SK-N-SH (cell line): Measurements from ENCODE around the gene LTBP1. TPM values are rescaled to one million over a fixed set of nuclear protein-coding genes. Genes with fewer than 3 reads are reported as not detected.
"Not testable (repeated sequence)": the region's sequence is repeated elsewhere in the genome, so short reads cannot be mapped to it uniquely, and the experiment has no call there.

Source experiments
- CTCF ChIA-PET: fragments of 300-600, 350-600 bp; formaldehyde crosslinking; extraction: SDS; loops from one replicate; lab custom pipeline; 2021; lab: Yijun Ruan, JAX
- POLR2A ChIA-PET: fragments of 350-600 bp; sonication (Branson Sonifier 250); formaldehyde crosslinking; extraction: SDS; loops from one replicate; lab custom pipeline; 2020; ENCODE audit warnings: antibody characterized with exemption, inconsistent platforms; lab: Yijun Ruan, JAX
- DNase-seq: peaks from one replicate; pipeline ENCODE4 v3.0.0; 2012
- H2AFZ ChIP-seq: fragments of 200-600 bp; sonication (generic); 2 replicates; pipeline ENCODE4 v1.8.1; 2016; ENCODE audit warnings: antibody characterized with exemption, mild to moderate bottlenecking, low read depth
- H3F3A ChIP-seq: fragments of 200-600 bp; sonication (generic); replicated peaks from 2 replicates; pipeline ENCODE3; 2016; ENCODE audit warnings: antibody characterized with exemption, mild to moderate bottlenecking; ENCODE audit not compliant: insufficient read depth
- H3K27ac ChIP-seq, 2 experiments: fragments of 200-500 bp in 1 of 2; fragments of 200-600 bp in 1 of 2; sonication (Bioruptor generic) in 1 of 2; sonication (generic), shearing (Covaris generic) in 1 of 2; 2 replicates each; pipeline versions ENCODE4 v1.5.1 to v1.6.1; 2014 to 2016; ENCODE audit warnings: low read depth in 2 of 2, inconsistent platforms in 1 of 2, low read length in 1 of 2, mild to moderate bottlenecking in 1 of 2, mixed read lengths in 1 of 2
- H3K27me3 ChIP-seq: fragments of 200-600 bp; sonication (generic), shearing (Covaris generic); 2 replicates; pipeline ENCODE4 v1.6.1; 2016; ENCODE audit warnings: mixed run types; ENCODE audit not compliant: insufficient read depth
- H3K36me3 ChIP-seq, 2 experiments: fragments of 200-500 bp in 1 of 2; fragments of 200-600 bp in 1 of 2; sonication (Bioruptor generic) in 1 of 2; sonication (generic) in 1 of 2; replicated peaks in 1 of 2; 2 replicates each; pipeline versions ENCODE3 to v1.5.1; 2014 to 2016; ENCODE audit warnings: low read length in 1 of 2, mild to moderate bottlenecking in 1 of 2; ENCODE audit not compliant: insufficient read depth in 2 of 2, control insufficient read depth in 1 of 2
- H3K4me1 ChIP-seq, 2 experiments: fragments of 200-500 bp in 1 of 2; fragments of 200-600 bp in 1 of 2; sonication (Bioruptor generic) in 1 of 2; sonication (generic), shearing (Covaris generic) in 1 of 2; 2 replicates each; pipeline versions ENCODE4 v1.5.1 to v1.6.1; 2014 to 2016; ENCODE audit warnings: low read depth in 1 of 2, low read length in 1 of 2, mixed run types in 1 of 2; ENCODE audit not compliant: insufficient read depth in 2 of 2, control insufficient read depth in 1 of 2
- H3K4me2 ChIP-seq: fragments of 200-600 bp; sonication (generic), shearing (Covaris generic); 2 replicates; pipeline ENCODE4 v1.6.1; 2017; ENCODE audit warnings: mixed run types
- H3K4me3 ChIP-seq, 2 experiments: fragments of 200-500 bp in 1 of 2; fragments of 200-600 bp in 1 of 2; sonication (Bioruptor generic) in 1 of 2; sonication (generic), shearing (Covaris generic) in 1 of 2; 2 replicates each; pipeline versions ENCODE4 v1.5.1 to v1.8.1; 2014 to 2016; ENCODE audit warnings: low read depth in 2 of 2, inconsistent platforms in 1 of 2, low read length in 1 of 2, mild to moderate bottlenecking in 1 of 2, mixed read lengths in 1 of 2, moderate library complexity in 1 of 2
- H3K79me2 ChIP-seq: fragments of 200-600 bp; sonication (generic); 2 replicates; pipeline ENCODE4 v1.8.1; 2017; ENCODE audit warnings: mild to moderate bottlenecking; ENCODE audit not compliant: insufficient read depth
- H3K9ac ChIP-seq: fragments of 200-600 bp; sonication (generic); 2 replicates; pipeline ENCODE4 v1.6.1; 2017; ENCODE audit warnings: mixed run types
- H3K9me2 ChIP-seq: fragments of 200-600 bp; sonication (generic); 2 replicates; pipeline ENCODE4 v1.6.1; 2017; ENCODE audit warnings: mixed run types
- H3K9me3 ChIP-seq: fragments of 200-600 bp; sonication (generic); 2 replicates; pipeline ENCODE4 v1.6.1; 2017; ENCODE audit warnings: mixed run types, mild to moderate bottlenecking, moderate library complexity
- H4K20me1 ChIP-seq: fragments of 200-600 bp; sonication (generic); 2 replicates; pipeline ENCODE4 v1.6.1; 2017; ENCODE audit warnings: mild to moderate bottlenecking, mixed run types; ENCODE audit not compliant: insufficient read depth
- EZH2phosphoT487 ChIP-seq: fragments of 200-600 bp; sonication (generic); IDR thresholded peaks from 2 replicates; pipeline ENCODE4 v1.6.1; 2017; ENCODE audit warnings: low read depth, mixed run types, mild to moderate bottlenecking, antibody characterized with exemption, moderate library complexity, borderline replicate concordance
- FOSL2 ChIP-seq: IDR thresholded peaks from 2 replicates; pipeline ENCODE4 v1.4.0; 2012; ENCODE audit warnings: low read depth, mild to moderate bottlenecking, moderate library complexity, borderline replicate concordance
- FOXM1 ChIP-seq: IDR thresholded peaks from 2 replicates; pipeline ENCODE4 v1.4.0; 2012; ENCODE audit warnings: low read depth, mild to moderate bottlenecking
- GABPA ChIP-seq: IDR thresholded peaks from 2 replicates; pipeline ENCODE4 v1.4.0; 2012; ENCODE audit warnings: low read depth, mild to moderate bottlenecking
- JUND ChIP-seq: IDR thresholded peaks from 2 replicates; pipeline ENCODE4 v1.4.0; 2012
- MEF2A ChIP-seq: IDR thresholded peaks from 2 replicates; pipeline ENCODE4 v1.4.0; 2012; ENCODE audit warnings: low read depth, borderline replicate concordance
- NRF1 ChIP-seq: IDR thresholded peaks from 2 replicates; pipeline ENCODE4 v1.6.1; 2012; ENCODE audit warnings: low read depth, mild to moderate bottlenecking, low read length
- RFX5 ChIP-seq: IDR thresholded peaks from 2 replicates; pipeline ENCODE4 v1.6.1; 2012; ENCODE audit warnings: mild to moderate bottlenecking, improper control_type of control experiment, low read length
- RXRA ChIP-seq: IDR thresholded peaks from 2 replicates; pipeline ENCODE4 v1.4.0; 2012; ENCODE audit warnings: low read depth, mild to moderate bottlenecking, borderline replicate concordance
- SIN3A ChIP-seq: IDR thresholded peaks from 2 replicates; pipeline ENCODE4 v1.6.1; 2012; ENCODE audit warnings: low read depth, mild to moderate bottlenecking, low read length, moderate library complexity, borderline replicate concordance
- TCF12 ChIP-seq: IDR thresholded peaks from 2 replicates; pipeline ENCODE4 v1.4.0; 2012
- TEAD4 ChIP-seq: IDR thresholded peaks from 2 replicates; pipeline ENCODE4 v1.4.0; 2012; ENCODE audit warnings: mild to moderate bottlenecking, borderline replicate concordance; ENCODE audit not compliant: insufficient read depth
- WGBS: methylation state at CpG from one replicate; pipeline ENCODE4 v1.1.6; 2017; ENCODE audit warnings: low lambda C conversion rate; 5-methylcytosine and 5-hydroxymethylcytosine counted together
- polyA plus RNA-seq, 3 experiments: library from polyadenylated mRNA; depleted of rRNA; stranded (reverse); fragments of >200 nt; gene quantifications; 2 replicates each; pipeline ENCODE4 v1.2.3, GENCODE V29; 2012
- TF ChIP-seq, protein P1 (sequence below): fragments of 200-600 bp; sonication (generic); IDR thresholded peaks from 2 replicates; pipeline ENCODE4 v1.6.1; 2017; ENCODE audit warnings: antibody characterized with exemption, mild to moderate bottlenecking, moderate library complexity
- TF ChIP-seq, protein P2 (sequence below): IDR thresholded peaks from 2 replicates; pipeline ENCODE4 v1.6.1; 2012; ENCODE audit warnings: mild to moderate bottlenecking, low read depth, low read length, moderate library complexity
- TF ChIP-seq, protein P3 (sequence below): fragments of 150-350 bp; IDR thresholded peaks from 2 replicates; pipeline ENCODE4 v1.6.1; 2016; ENCODE audit warnings: mild to moderate bottlenecking, low read depth, low read length
- TF ChIP-seq, protein P4 (sequence below): IDR thresholded peaks from 2 replicates; pipeline ENCODE4; 2012

Gene LTBP1
- polyA plus RNA-seq, 1 of the 3 experiments (the other 2 are of a cell fraction): 467 TPM

DNA sequence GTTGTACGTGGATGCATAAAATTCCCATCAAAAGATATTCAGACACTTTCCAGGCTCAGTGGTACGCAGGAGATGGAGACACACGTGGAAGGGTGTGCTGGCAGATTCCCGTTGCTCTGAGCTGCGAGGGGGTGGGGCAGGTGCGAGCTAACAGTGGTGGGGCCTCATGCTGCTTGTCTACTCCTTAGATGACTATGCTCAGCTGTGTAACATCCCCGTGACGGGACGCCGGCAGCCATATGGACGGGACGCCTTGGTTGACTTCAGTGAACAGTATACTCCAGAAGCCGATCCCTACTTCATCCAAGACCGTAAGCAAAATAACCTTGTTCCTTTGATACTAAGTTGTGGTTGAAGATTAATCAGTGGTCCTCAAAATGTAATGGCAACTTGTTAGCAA, 442.2 kb downstream of the LTBP1 start (continued):
- TF ChIP-seq, protein P1, sequence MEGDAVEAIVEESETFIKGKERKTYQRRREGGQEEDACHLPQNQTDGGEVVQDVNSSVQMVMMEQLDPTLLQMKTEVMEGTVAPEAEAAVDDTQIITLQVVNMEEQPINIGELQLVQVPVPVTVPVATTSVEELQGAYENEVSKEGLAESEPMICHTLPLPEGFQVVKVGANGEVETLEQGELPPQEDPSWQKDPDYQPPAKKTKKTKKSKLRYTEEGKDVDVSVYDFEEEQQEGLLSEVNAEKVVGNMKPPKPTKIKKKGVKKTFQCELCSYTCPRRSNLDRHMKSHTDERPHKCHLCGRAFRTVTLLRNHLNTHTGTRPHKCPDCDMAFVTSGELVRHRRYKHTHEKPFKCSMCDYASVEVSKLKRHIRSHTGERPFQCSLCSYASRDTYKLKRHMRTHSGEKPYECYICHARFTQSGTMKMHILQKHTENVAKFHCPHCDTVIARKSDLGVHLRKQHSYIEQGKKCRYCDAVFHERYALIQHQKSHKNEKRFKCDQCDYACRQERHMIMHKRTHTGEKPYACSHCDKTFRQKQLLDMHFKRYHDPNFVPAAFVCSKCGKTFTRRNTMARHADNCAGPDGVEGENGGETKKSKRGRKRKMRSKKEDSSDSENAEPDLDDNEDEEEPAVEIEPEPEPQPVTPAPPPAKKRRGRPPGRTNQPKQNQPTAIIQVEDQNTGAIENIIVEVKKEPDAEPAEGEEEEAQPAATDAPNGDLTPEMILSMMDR: no peak

DNA sequence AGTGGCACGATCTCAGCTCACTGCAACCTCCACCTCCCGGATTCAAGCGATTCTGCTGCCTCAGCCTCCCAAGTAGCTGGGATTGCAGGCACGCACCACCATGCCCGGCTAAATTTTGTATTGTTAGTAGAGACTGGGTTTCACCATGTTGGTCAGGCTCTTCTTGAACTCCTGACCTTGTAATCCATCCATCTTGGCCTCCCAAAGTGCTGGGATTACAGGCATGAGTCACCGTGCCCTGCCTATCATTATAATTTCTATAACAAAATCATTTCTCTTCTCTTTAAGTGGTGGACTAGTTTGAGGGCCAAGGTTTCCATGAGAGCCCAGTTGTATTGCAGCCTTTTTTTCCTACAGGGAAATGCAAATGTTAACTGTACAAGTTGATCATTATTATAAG, 442.9 kb downstream of the LTBP1 start:
- CTCF ChIA-PET: interaction anchor here (1.2 kb wide), 1 partner anchor 32 kb away, joined by 3 read pairs; no protein-coding TSS in a partner anchor
- POLR2A ChIA-PET, DNase-seq: not testable (repeated sequence)

DNA sequence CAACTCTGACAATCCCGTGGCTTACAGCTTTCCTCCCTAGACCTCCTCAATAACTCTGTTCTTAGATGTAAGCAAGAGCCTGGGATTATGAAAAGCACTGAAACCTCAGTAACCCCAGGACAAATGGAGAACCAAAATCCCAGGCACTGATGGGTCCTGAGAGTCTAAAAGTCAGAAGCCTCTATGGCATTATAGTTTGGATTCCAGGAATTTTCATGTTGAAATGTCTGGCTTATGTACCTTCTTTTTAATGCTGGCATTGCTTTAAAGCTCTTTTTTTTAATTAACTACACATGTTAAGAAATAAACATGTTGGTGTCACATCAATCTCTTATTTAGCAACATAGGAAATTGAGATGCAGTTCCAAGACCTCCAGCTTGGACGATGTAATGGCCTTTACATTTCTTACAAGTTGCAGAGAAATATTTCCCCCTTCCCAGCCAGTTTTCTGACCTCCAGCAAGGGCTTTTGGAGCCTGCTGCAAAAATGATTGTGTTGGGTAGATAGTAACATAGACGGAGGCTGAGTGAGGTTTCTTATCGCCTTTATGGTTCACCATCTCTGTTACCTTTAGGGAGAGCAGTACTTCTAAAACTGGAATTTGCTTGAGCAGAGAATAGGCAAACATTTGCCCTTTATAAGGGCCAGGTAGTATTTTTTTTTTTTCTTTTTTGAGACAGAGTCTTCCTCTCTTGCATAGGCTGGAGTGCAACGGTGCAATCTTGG, 444.9 kb downstream of the LTBP1 start:
- DNase-seq: no peak
- H4K20me1 ChIP-seq: no peaks in the 10 kb centered on the region
- H3K4me2 ChIP-seq: no peak overlapping the region
- ChIA-PET CTCF (interaction anchor here (1.7 kb wide), 1 partner anchor 12 kb away, joined by 6 read pairs; no protein-coding TSS in a partner anchor), POLR2A (no interaction called here)
- H3F3A ChIP-seq: peaks cover 16% of the 10 kb centered on the region
- no peaks in the 10 kb centered on the region for H3K9me3 ChIP-seq
- peak overlapping the region; percentile 37 to 71; a peak in 2 of 4 replicates for H3K27ac ChIP-seq
- H3K79me2 ChIP-seq: peaks cover 16% of the 10 kb centered on the region; the same call in 1 of the 2 replicates
- WGBS: 39% methylated on average over 5 of the region's 5 CpGs
- H3K4me3 ChIP-seq: no peak overlapping the region
- H3K9ac ChIP-seq: no peak overlapping the region
- no peak overlapping the region for H2AFZ ChIP-seq
- no peaks in the 10 kb centered on the region; a peak in 1 of 4 replicates for H3K4me1 ChIP-seq
- no peaks in the 10 kb centered on the region for H3K27me3 ChIP-seq
- no peaks in the 10 kb centered on the region for H3K9me2 ChIP-seq
- peaks cover 2 to 32% of the 10 kb centered on the region in 2 experiments for H3K36me3 ChIP-seq
- peak; percentile 58 for TF ChIP-seq TCF12
- no peak for TF ChIP-seq EZH2phosphoT487
- no peak for TF ChIP-seq TEAD4
- TF ChIP-seq SIN3A: no peak
- no peak for TF ChIP-seq FOXM1
- no peak for TF ChIP-seq FOSL2
- 0 out of 2 replicates have a peak, but pooled peaks have one; percentile 6 for TF ChIP-seq JUND
- TF ChIP-seq, protein P2, sequence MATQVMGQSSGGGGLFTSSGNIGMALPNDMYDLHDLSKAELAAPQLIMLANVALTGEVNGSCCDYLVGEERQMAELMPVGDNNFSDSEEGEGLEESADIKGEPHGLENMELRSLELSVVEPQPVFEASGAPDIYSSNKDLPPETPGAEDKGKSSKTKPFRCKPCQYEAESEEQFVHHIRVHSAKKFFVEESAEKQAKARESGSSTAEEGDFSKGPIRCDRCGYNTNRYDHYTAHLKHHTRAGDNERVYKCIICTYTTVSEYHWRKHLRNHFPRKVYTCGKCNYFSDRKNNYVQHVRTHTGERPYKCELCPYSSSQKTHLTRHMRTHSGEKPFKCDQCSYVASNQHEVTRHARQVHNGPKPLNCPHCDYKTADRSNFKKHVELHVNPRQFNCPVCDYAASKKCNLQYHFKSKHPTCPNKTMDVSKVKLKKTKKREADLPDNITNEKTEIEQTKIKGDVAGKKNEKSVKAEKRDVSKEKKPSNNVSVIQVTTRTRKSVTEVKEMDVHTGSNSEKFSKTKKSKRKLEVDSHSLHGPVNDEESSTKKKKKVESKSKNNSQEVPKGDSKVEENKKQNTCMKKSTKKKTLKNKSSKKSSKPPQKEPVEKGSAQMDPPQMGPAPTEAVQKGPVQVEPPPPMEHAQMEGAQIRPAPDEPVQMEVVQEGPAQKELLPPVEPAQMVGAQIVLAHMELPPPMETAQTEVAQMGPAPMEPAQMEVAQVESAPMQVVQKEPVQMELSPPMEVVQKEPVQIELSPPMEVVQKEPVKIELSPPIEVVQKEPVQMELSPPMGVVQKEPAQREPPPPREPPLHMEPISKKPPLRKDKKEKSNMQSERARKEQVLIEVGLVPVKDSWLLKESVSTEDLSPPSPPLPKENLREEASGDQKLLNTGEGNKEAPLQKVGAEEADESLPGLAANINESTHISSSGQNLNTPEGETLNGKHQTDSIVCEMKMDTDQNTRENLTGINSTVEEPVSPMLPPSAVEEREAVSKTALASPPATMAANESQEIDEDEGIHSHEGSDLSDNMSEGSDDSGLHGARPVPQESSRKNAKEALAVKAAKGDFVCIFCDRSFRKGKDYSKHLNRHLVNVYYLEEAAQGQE: no peak
- TF ChIP-seq MEF2A: no peak
- no peak for TF ChIP-seq GABPA
- no peak for TF ChIP-seq NRF1
- TF ChIP-seq, protein P3, sequence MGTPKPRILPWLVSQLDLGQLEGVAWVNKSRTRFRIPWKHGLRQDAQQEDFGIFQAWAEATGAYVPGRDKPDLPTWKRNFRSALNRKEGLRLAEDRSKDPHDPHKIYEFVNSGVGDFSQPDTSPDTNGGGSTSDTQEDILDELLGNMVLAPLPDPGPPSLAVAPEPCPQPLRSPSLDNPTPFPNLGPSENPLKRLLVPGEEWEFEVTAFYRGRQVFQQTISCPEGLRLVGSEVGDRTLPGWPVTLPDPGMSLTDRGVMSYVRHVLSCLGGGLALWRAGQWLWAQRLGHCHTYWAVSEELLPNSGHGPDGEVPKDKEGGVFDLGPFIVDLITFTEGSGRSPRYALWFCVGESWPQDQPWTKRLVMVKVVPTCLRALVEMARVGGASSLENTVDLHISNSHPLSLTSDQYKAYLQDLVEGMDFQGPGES: no peak
- TF ChIP-seq RFX5: no peak

More for the DNA sequence above, 442.9 kb downstream of the LTBP1 start:
- H3K9me3 ChIP-seq, H3K4me3 ChIP-seq, H3K9me2 ChIP-seq, H3K4me2 ChIP-seq, H3K27me3 ChIP-seq, H3K4me1 ChIP-seq, H2AFZ ChIP-seq, H3K9ac ChIP-seq, H3K79me2 ChIP-seq, H4K20me1 ChIP-seq: not testable (repeated sequence)
- TF ChIP-seq FOSL2 (peak; percentile 29; the same call in 1 of the 2 replicates), RXRA (peak; percentile 63; the same call in 1 of the 2 replicates), JUND (peak; percentile 33; the same call in 1 of the 2 replicates)
- TF ChIP-seq, protein P4, sequence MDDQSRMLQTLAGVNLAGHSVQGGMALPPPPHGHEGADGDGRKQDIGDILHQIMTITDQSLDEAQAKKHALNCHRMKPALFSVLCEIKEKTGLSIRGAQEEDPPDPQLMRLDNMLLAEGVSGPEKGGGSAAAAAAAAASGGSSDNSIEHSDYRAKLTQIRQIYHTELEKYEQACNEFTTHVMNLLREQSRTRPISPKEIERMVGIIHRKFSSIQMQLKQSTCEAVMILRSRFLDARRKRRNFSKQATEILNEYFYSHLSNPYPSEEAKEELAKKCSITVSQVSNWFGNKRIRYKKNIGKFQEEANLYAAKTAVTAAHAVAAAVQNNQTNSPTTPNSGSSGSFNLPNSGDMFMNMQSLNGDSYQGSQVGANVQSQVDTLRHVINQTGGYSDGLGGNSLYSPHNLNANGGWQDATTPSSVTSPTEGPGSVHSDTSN: peak; percentile 60
- peak overlapping the region in 1 of 2 experiments; percentile 37; a peak in 2 of 4 replicates for H3K27ac ChIP-seq
- peaks cover 15% of the 10 kb centered on the region for H3F3A ChIP-seq
- 56% methylated on average over 6 of the region's 6 CpGs for WGBS
- H3K36me3 ChIP-seq: peaks cover 0 to 27% of the 10 kb centered on the region in 2 experiments
